GM13977 (cell line): ENCODE results near the gene WDR48.

ENCODE experiments used
- DNase-seq: peaks from one replicate; pipeline ENCODE4 v3.0.0; 2012; ENCODE audit warnings: low spot score
- in situ Hi-C: fragments of 300-500 bp; cut with MboI; formaldehyde crosslinking; loops from one replicate; pipeline ENCODE4 v1.12.0; 2022; ENCODE audit warnings: low sequenced_read_pairs, low pct_unique_long_range_greater_than_20kb, mixed read lengths, inconsistent platforms; ENCODE audit not compliant: unreplicated experiment
- TF ChIP-seq, protein P1 (sequence below): IDR thresholded peaks from 2 replicates; pipeline ENCODE4 v1.5.1; 2012; ENCODE audit warnings: mild to moderate bottlenecking, control low read depth; ENCODE audit not compliant: insufficient read depth; ENCODE audit errors: extremely low read depth, missing control alignments

WDR48 gene

DNA sequence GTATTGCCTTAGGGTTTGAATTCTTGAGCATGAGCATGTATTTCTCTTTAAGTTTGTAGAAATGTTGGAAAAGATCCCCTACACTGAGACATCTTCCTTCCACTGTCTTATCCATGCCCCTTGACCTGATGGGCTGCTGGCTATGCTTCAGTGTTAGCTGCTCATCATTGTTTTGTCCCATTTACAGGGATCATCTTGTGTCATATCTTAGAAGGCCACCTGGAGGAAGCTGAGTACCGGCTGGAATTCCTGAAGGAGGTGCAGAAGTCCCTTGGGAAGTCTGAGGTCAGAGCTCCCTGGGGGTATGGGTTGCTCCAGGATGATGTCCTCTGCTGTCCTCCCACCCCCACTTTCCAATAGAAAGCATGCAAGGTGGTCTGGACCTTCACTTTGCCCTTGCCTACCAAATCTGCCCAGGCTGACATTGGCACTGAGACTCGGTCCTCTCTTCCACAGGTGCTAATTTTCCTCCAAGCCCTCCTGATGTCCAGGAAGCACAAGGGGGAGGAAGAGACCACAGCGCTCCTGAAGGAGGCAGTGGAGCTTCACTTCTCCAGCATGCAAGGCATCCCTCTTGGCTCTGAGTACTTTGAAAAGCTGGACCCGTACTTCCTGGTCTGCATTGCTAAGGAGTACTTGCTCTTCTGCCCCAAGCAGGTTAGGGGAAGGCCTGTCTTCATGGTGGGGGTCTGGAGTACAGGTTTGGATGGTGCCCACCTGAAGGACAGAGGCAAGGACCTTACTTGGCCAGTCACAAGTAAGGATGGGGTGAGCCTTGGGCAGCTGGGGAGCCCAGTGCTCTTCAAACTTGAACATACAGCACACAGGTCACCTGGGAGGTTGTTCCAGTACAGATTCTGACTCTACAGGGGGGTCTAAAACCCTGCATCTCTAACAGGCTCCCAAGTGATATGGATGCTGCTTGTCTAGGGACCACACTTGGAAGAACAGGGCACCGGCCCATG, 73.3 kb downstream of the WDR48 start:
- in situ Hi-C loops, result no loop called here
- TF ChIP-seq, protein P1, sequence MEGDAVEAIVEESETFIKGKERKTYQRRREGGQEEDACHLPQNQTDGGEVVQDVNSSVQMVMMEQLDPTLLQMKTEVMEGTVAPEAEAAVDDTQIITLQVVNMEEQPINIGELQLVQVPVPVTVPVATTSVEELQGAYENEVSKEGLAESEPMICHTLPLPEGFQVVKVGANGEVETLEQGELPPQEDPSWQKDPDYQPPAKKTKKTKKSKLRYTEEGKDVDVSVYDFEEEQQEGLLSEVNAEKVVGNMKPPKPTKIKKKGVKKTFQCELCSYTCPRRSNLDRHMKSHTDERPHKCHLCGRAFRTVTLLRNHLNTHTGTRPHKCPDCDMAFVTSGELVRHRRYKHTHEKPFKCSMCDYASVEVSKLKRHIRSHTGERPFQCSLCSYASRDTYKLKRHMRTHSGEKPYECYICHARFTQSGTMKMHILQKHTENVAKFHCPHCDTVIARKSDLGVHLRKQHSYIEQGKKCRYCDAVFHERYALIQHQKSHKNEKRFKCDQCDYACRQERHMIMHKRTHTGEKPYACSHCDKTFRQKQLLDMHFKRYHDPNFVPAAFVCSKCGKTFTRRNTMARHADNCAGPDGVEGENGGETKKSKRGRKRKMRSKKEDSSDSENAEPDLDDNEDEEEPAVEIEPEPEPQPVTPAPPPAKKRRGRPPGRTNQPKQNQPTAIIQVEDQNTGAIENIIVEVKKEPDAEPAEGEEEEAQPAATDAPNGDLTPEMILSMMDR, result peak; percentile 5
- no peak for DNase-seq

DNA sequence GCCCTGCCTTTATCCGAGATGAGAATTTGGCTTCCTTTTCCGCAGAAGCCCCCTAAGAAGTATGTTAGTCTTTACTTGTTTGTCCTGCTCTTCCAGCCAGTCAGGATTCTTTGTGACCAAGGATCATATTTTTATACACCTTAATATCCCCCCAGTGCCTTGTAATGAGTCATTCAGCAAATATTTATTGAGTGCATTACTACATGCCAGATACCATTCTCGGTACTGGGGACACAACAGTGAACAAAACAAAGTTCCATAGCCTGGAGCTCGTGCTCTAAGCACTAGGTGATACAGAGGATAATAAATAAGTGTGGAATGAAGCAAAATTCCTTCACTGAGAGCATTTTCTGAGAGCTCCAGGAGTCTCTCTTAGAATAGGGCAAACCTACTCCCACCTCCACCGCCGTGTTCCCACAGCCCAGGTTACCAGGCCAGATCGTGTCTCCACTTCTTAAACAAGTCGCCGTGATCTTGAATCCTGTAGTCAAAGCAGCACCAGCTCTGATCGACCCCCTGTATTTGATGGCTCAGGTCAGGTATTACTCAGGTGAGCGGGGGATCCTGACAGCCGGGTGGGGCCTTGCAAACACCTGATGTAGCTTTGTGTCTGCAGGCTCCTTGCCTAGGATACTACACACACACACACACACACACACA, 74.2 kb downstream of the WDR48 start:
- no peak for DNase-seq
- in situ Hi-C loops, result no loop called here
- TF ChIP-seq, protein P1, result no peak

DNA sequence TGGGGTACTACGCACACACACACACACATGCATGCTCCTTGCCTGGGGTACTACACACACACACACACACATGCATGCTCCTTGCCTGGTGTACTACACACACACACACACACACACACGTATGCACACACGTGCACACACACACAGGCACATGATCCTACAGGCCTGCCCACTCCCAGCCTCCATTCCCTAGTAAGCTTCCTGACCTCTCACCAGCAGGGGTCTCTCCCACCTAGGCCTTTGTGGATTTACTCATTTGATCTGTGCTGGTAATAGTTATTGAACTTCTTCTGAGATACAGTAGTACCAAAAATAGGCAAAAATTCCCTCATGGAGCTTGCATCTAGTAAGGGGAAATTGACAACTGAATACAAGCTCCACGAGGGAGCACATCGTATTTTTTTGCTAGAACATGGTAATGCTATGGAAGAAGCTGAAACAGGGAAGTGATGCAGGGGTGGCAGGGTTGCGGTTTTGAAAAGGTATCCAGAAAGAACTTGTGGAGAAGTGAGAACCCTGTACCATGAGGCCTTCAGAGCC, 74.8 kb downstream of the WDR48 start:
- TF ChIP-seq, protein P1, result peak; percentile 54
- in situ Hi-C loops, result no loop called here
- DNase-seq, result no peak

DNA sequence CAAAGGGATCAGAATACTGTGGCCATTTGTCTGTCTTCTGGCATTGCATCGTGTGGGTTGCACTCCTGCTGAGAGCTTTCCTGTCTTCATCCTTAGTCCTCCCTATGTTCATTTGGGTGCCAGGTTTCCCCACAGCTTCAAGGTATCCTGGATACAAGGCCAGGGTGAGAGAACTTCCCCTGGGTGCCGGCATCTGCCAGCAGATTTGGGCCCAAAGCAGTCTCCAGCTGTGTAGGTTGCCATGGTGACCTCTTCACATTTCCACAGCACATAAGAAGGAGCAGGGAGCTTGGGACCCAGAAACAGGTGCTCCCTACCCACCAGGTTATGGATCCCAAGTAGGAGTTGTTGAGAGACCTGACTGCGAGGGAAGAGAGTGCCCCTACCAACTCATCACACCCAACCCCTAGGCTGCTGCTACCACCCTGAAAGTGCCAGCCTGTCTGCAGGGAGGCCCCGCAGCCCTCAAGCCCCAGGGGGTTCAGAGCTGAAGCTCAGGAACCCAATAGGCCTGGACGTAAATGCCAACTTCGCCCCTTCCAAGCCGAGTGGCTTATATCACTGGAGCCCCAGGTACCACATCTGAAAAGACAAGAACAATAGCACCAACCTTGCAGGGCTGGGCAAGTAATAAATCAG, 75.6 kb downstream of the WDR48 start:
- TF ChIP-seq, protein P1, result no peak
- in situ Hi-C loops, result no loop called here
- no peak for DNase-seq

DNA sequence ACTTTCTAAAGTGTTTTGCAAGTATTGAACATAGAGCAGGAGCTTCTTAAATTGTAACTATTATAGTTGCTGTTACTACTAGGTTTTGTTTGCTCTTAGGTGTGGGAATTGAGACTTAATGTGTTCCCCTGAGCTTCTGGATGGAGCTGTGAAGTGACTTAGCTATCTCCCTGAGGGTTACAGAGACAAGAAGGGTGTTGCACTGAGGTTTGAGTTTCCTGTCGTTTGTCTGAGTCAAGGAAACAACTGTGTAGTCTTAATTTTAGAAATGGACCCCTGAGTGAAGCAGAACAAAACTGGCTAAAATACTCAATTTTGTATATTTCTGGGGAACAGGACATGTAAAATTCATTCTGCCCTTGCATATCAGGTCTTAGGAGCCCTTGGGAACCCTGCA, 76.1 kb downstream of the WDR48 start:
- no peak for DNase-seq
- in situ Hi-C loops, result no loop called here
- TF ChIP-seq, protein P1, result no peak

DNA sequence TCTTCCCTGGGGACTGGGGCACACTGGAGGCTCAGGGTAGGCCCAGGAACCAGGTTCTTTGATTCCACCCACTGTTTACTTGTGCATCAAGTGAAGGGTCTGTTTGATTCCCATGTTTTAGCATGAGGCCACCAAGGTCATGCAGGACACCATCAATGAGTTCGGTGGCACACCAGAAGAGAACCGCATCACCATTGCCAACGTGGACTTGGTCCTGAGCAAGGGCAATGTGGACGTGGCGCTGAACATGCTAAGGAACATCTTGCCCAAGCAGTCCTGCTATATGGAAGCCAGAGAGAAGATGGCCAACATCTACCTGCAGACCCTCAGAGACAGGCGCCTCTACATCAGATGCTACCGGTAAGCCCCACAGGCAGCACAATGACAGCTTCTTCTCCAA, 77.1 kb downstream of the WDR48 start:
- in situ Hi-C loops, result no loop called here
- TF ChIP-seq, protein P1, result no peak
- DNase-seq, result no peak
